ENCODE results near the gene DNAJB11. TPM values are rescaled to one million over a fixed set of nuclear protein-coding genes. Genes with fewer than 3 reads are reported as not detected.

The DNAJB11 gene
- total RNA-seq, 1 donor from 2014 or later = 57.6 TPM

GRCh38 chr3:186524616-186525015, 45.9 kb upstream of the DNAJB11 start:
- DNase-seq = no peak
- Mint-ChIP-seq H3K4me3 (ENCODE audit: unreplicated experiment) (no peak overlapping the region), H3K9me3 (ENCODE audit: unreplicated experiment) (peaks cover 11% of the 10 kb centered on the region), H3K36me3 (ENCODE audit: unreplicated experiment) (peaks cover 5% of the 10 kb centered on the region), H3K27me3 (ENCODE audit: unreplicated experiment) (peaks cover 16% of the 10 kb centered on the region), H3K27ac (ENCODE audit: unreplicated experiment) (no peak overlapping the region), H3K4me1 (ENCODE audit: low read depth, unreplicated experiment) (peaks cover 18% of the 10 kb centered on the region)
- no peak for TF ChIP-seq CTCF (IDR thresholded peaks at IDR 0.05; ENCODE audit: partially characterized antibody, unreplicated experiment)

DNA sequence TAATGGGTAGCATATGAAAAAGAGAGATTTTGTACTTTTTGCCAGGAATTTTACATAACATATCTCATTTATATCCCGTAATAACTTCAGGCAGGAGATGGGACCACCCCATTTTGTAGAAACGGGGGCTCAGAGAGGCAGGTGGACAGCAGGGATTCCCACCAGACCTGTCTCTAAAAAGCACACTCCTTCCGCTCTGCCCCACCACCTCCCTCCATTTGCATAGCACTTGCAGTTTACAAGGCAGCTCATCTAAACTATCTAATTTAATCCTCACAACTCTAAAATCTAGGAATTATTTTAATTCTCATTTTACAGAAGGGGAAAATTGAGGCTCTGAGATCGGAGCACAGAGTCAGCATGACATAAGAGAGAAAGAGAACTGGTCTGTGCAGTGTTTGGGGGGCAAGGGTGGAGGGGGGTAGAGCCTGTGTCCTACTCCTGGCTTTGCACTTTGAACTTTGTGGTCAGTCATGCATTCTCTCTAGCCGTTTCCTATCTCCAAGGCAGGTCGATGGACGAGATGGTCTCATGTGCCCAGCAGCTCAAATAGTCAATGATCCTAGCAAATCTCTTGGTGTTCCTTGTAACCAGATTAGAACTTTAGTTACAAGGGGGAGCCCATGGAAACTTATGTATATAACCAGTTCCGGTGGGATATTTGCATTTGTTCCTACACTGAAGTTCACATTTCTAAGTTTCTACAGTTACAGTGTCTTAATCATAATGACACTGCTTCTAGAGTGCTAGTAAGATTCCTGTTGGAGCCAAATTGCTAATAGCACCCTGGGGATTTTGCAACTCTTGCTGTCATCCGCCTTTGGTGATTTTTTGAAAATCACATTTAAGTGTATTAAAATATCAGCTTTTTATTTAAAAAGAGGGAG, 44.9 kb upstream of the DNAJB11 start:
- Mint-ChIP-seq H3K27me3 (ENCODE audit: unreplicated experiment) (peaks cover 16% of the 10 kb centered on the region), H3K4me3 (ENCODE audit: unreplicated experiment) (no peak overlapping the region), H3K9me3 (ENCODE audit: unreplicated experiment) (peaks cover 10% of the 10 kb centered on the region), H3K36me3 (ENCODE audit: unreplicated experiment) (peaks cover 5% of the 10 kb centered on the region), H3K4me1 (ENCODE audit: low read depth, unreplicated experiment) (peaks cover 13% of the 10 kb centered on the region), H3K27ac (ENCODE audit: unreplicated experiment) (no peak overlapping the region)
- no peak for DNase-seq
- TF ChIP-seq CTCF (IDR thresholded peaks at IDR 0.05; ENCODE audit: partially characterized antibody, unreplicated experiment) = no peak

GRCh38 chr3:186526256-186526606, 44.3 kb upstream of the DNAJB11 start:
- Mint-ChIP-seq H3K4me1 (ENCODE audit: low read depth, unreplicated experiment) (peaks cover 9% of the 10 kb centered on the region), H3K9me3 (ENCODE audit: unreplicated experiment) (peaks cover 10% of the 10 kb centered on the region), H3K27me3 (ENCODE audit: unreplicated experiment) (peaks cover 13% of the 10 kb centered on the region), H3K36me3 (ENCODE audit: unreplicated experiment) (peaks cover 5% of the 10 kb centered on the region), H3K27ac (ENCODE audit: unreplicated experiment) (no peak overlapping the region), H3K4me3 (ENCODE audit: unreplicated experiment) (no peak overlapping the region)
- no peak for TF ChIP-seq CTCF (IDR thresholded peaks at IDR 0.05; ENCODE audit: partially characterized antibody, unreplicated experiment)
- DNase-seq = no peak

GRCh38 chr3:186529201-186529999, 41.1 kb upstream of the DNAJB11 start:
- peak overlapping the region; percentile 35 for H3K27ac Mint-ChIP-seq (ENCODE audit: unreplicated experiment)
- TF ChIP-seq CTCF (IDR thresholded peaks at IDR 0.05; ENCODE audit: partially characterized antibody, unreplicated experiment) = peak; percentile 19
- no peak for DNase-seq

More at GRCh38 chr3:186529201-186529999, 41.1 kb upstream of the DNAJB11 start:
- H3K9me3 Mint-ChIP-seq (ENCODE audit: unreplicated experiment) = peaks cover 10% of the 10 kb centered on the region
- peak overlapping the region; percentile 1 for H3K4me3 Mint-ChIP-seq (ENCODE audit: unreplicated experiment)
- peaks cover 14% of the 10 kb centered on the region for H3K4me1 Mint-ChIP-seq (ENCODE audit: low read depth, unreplicated experiment)
- peaks cover 5% of the 10 kb centered on the region for H3K36me3 Mint-ChIP-seq (ENCODE audit: unreplicated experiment)
- H3K27me3 Mint-ChIP-seq (ENCODE audit: unreplicated experiment) = peaks cover 11% of the 10 kb centered on the region

Data from glutamatergic neuron (in vitro differentiated cells).